ENCODE data around the gene WNT2B.

- TF ChIP-seq, protein P1, sequence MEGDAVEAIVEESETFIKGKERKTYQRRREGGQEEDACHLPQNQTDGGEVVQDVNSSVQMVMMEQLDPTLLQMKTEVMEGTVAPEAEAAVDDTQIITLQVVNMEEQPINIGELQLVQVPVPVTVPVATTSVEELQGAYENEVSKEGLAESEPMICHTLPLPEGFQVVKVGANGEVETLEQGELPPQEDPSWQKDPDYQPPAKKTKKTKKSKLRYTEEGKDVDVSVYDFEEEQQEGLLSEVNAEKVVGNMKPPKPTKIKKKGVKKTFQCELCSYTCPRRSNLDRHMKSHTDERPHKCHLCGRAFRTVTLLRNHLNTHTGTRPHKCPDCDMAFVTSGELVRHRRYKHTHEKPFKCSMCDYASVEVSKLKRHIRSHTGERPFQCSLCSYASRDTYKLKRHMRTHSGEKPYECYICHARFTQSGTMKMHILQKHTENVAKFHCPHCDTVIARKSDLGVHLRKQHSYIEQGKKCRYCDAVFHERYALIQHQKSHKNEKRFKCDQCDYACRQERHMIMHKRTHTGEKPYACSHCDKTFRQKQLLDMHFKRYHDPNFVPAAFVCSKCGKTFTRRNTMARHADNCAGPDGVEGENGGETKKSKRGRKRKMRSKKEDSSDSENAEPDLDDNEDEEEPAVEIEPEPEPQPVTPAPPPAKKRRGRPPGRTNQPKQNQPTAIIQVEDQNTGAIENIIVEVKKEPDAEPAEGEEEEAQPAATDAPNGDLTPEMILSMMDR (IDR thresholded peaks at IDR 0.05; ENCODE audit: extremely low read depth in 1 of 2, insufficient read depth in 1 of 2, low read depth in 1 of 2, low read length in 2 of 2) = no peak
- TF ChIP-seq EZH2 (IDR thresholded peaks at IDR 0.05; ENCODE audit: borderline replicate concordance, low read depth, low read length, severe bottlenecking) (no peak), POLR2A (IDR thresholded peaks at IDR 0.05; ENCODE audit: low read depth, low read length) (no peak), POLR2AphosphoS5 (IDR thresholded peaks at IDR 0.05; ENCODE audit: insufficient read depth, low read depth, low read length) (no peak), MYC (IDR thresholded peaks at IDR 0.05; ENCODE audit: low read depth, low read length) (no peak)
- TF ChIP-seq, protein P2, sequence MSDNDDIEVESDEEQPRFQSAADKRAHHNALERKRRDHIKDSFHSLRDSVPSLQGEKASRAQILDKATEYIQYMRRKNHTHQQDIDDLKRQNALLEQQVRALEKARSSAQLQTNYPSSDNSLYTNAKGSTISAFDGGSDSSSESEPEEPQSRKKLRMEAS (IDR thresholded peaks at IDR 0.05; ENCODE audit: insufficient read depth, insufficient read length) = no peak
Observed at GRCh38 chr1:112502826-112503225, 5.9 kb upstream of the WNT2B start.
